Left forelimb (tissue), 1 donor: ENCODE measurements around the gene FAM227A.

Experiments
- DNase-seq: peaks from one replicate; pipeline ENCODE4 v3.0.0-alpha.2; 2018; ENCODE audit warnings: low spot score

FAM227A gene

DNA sequence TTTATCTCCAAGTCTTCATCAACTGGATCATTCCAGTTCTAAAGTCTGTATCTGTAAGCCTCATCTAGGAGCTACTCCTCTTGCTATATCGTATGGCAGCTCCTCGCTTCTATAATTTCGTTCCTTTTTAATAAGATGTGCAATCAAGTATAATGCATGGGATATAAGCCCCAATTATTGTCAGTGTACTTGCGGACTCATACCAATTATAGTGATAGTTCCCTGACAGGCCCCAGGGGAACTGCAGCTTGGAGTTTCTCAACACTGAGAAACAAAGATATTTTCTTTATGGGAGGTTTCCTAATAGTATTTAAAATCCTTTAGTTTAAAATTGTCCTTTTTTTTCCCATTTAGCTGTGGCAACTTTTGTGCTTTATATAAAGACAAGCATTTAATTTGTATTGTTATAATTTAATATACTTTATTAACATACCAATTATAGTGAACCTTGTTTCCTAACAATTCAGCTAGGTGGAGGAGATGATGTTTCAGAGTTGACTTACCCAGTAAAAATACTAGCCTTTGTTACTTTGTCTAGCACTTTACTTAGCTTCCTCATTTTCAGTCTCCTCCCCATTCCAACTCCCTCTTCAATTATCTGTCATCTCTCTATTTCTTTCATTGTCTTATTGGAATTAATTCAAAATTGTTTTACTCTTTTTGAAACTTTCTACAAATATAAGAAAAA is 124.8 kb downstream of the FAM227A start:
- no peak for DNase-seq
